ENCODE results near the gene CDK17. TPM values are rescaled to one million over a fixed set of nuclear protein-coding genes. Genes with fewer than 3 reads are reported as not detected.

Gene CDK17
- polyA plus RNA-seq, 10 donors, result 20.8 to 40.7 (median 27.1) TPM

- DNase-seq, result peak in 1 of 3 donors; percentile 77
These were observed 160.3 kb downstream of the CDK17 start for GRCh38 chr12:96239711-96240635.

- peak in 1 of 3 donors; percentile 55 for DNase-seq
These were observed 161.7 kb downstream of the CDK17 start for GRCh38 chr12:96238336-96239047.

GRCh38 chr12:96237465-96238077 is 162.7 kb downstream of the CDK17 start:
- peak; percentile 75 to 90 (median 79) for DNase-seq

GRCh38 chr12:96237035-96237434 is 163.2 kb downstream of the CDK17 start:
- DNase-seq, result no peak

GRCh38 chr12:96236221-96236822 is 163.9 kb downstream of the CDK17 start:
- peak in 1 of 3 donors; percentile 55 for DNase-seq

GRCh38 chr12:96235484-96235826 is 164.8 kb downstream of the CDK17 start:
- DNase-seq, result no peak

GRCh38 chr12:96234591-96235483 is 165.4 kb downstream of the CDK17 start:
- peak in 1 of 3 donors; percentile 59 for DNase-seq

GRCh38 chr12:96233939-96234461 is 166.2 kb downstream of the CDK17 start:
- DNase-seq, result peak; percentile 77 to 93 (median 89)

- DNase-seq, result peak in 1 of 3 donors; percentile 67
These were observed 167.1 kb downstream of the CDK17 start for GRCh38 chr12:96233168-96233567.

GRCh38 chr12:96230646-96231045 is 169.6 kb downstream of the CDK17 start:
- no peak for DNase-seq

GRCh38 chr12:96228566-96229248 is 171.5 kb downstream of the CDK17 start:
- no peak for DNase-seq

Other genes starting within 250 kb of the CDK17 start
- gene ELK3, start 206.1 kb downstream of the CDK17 start, polyA plus RNA-seq (ENCODE audit: insufficient read length in 10 of 10), result 10 to 100 TPM; 36.5 to 52.1 (median 40.9) TPM
- gene CFAP54, start 89.1 kb upstream of the CDK17 start, polyA plus RNA-seq (ENCODE audit: insufficient read length in 10 of 10), result under 1 TPM; 0.28 to 0.54 (median 0.43) TPM

Data from muscle of back (tissue), 11 donors.